ENCODE data around the gene CAMK4. TPM values are rescaled to one million over a fixed set of nuclear protein-coding genes. Genes with fewer than 3 reads are reported as not detected.

Gene CAMK4
- total RNA-seq, 1 donor from 2014 or later, result 33.7 TPM

GRCh38 chr5:111259636-111260035 lies 35.5 kb downstream of the CAMK4 start:
- H3K27ac Mint-ChIP-seq (ENCODE audit: unreplicated experiment), result no peak overlapping the region
- no peak for TF ChIP-seq CTCF (IDR thresholded peaks at IDR 0.05; ENCODE audit: partially characterized antibody, unreplicated experiment)
- peaks cover 14% of the 10 kb centered on the region for H3K4me1 Mint-ChIP-seq (ENCODE audit: low read depth, unreplicated experiment)
- H3K36me3 Mint-ChIP-seq (ENCODE audit: unreplicated experiment), result peaks cover 6% of the 10 kb centered on the region
- H3K4me3 Mint-ChIP-seq (ENCODE audit: unreplicated experiment), result no peak overlapping the region
- no peaks in the 10 kb centered on the region for H3K9me3 Mint-ChIP-seq (ENCODE audit: unreplicated experiment)
- H3K27me3 Mint-ChIP-seq (ENCODE audit: unreplicated experiment), result no peaks in the 10 kb centered on the region
- DNase-seq, result no peak

- H3K9me3 Mint-ChIP-seq (ENCODE audit: unreplicated experiment), result no peaks in the 10 kb centered on the region
- no peak for DNase-seq
- H3K36me3 Mint-ChIP-seq (ENCODE audit: unreplicated experiment), result peaks cover 6% of the 10 kb centered on the region
- no peak overlapping the region for H3K4me3 Mint-ChIP-seq (ENCODE audit: unreplicated experiment)
- no peak for TF ChIP-seq CTCF (IDR thresholded peaks at IDR 0.05; ENCODE audit: partially characterized antibody, unreplicated experiment)
- H3K27me3 Mint-ChIP-seq (ENCODE audit: unreplicated experiment), result peaks cover 3% of the 10 kb centered on the region
- H3K27ac Mint-ChIP-seq (ENCODE audit: unreplicated experiment), result no peak overlapping the region
- H3K4me1 Mint-ChIP-seq (ENCODE audit: low read depth, unreplicated experiment), result no peaks in the 10 kb centered on the region
Observed at GRCh38 chr5:111261610-111262009, 37.4 kb downstream of the CAMK4 start.

DNA sequence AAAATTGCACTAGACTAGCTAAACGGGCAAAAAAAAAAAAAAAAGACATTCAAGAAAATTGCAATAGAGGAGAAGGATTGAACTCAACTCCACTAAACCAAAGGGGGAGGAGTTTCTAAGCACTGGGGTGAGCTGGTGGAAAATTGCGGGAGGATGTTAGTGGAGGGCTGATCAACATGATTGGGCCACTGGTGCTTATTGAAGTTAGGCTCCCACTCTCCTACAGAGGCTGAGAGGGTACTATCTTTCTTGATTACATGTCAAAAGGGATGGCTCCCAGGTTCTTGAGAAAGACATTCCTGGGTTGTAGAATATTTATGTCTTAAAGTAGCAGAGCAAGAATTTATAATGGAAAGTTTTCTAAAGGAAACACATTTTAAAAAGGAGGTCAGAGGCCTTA lies 38.0 kb downstream of the CAMK4 start:
- Mint-ChIP-seq H3K9me3 (ENCODE audit: unreplicated experiment) (no peaks in the 10 kb centered on the region), H3K36me3 (ENCODE audit: unreplicated experiment) (peaks cover 1% of the 10 kb centered on the region), H3K27me3 (ENCODE audit: unreplicated experiment) (peaks cover 3% of the 10 kb centered on the region), H3K27ac (ENCODE audit: unreplicated experiment) (no peak overlapping the region), H3K4me1 (ENCODE audit: low read depth, unreplicated experiment) (no peaks in the 10 kb centered on the region), H3K4me3 (ENCODE audit: unreplicated experiment) (no peak overlapping the region)
- no peak for TF ChIP-seq CTCF (IDR thresholded peaks at IDR 0.05; ENCODE audit: partially characterized antibody, unreplicated experiment)
- no peak for DNase-seq

GRCh38 chr5:111262815-111263214 lies 38.6 kb downstream of the CAMK4 start:
- Mint-ChIP-seq H3K4me3 (ENCODE audit: unreplicated experiment) (no peak overlapping the region), H3K27me3 (ENCODE audit: unreplicated experiment) (peaks cover 3% of the 10 kb centered on the region)
- TF ChIP-seq CTCF (IDR thresholded peaks at IDR 0.05; ENCODE audit: partially characterized antibody, unreplicated experiment), result no peak

DNA sequence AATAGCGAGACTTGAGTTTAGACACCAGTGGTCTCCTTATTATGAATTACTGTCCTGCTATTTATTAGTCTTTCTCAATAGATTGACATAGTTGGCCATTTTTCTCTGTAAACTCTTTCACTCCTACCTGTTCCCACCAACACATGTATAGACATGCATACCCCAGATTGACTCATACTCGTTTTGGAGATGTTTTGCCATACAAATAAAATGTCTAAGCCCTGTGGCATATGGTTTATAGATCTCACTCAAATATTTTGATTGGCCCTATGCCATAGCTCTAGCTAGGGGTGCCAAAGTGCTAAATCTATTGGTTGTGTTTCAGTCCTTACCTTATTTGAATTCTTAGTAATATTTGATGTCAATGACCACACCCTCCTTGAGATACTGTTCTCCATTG lies 42.3 kb downstream of the CAMK4 start:
- Mint-ChIP-seq H3K36me3 (ENCODE audit: unreplicated experiment) (no peaks in the 10 kb centered on the region), H3K27me3 (ENCODE audit: unreplicated experiment) (peaks cover 3% of the 10 kb centered on the region), H3K4me1 (ENCODE audit: low read depth, unreplicated experiment) (no peaks in the 10 kb centered on the region), H3K27ac (ENCODE audit: unreplicated experiment) (no peak overlapping the region), H3K9me3 (ENCODE audit: unreplicated experiment) (no peaks in the 10 kb centered on the region), H3K4me3 (ENCODE audit: unreplicated experiment) (no peak overlapping the region)
- DNase-seq, result no peak
- TF ChIP-seq CTCF (IDR thresholded peaks at IDR 0.05; ENCODE audit: partially characterized antibody, unreplicated experiment), result no peak

More at GRCh38 chr5:111262815-111263214, 38.6 kb downstream of the CAMK4 start:
- Mint-ChIP-seq H3K27ac (ENCODE audit: unreplicated experiment) (no peak overlapping the region), H3K36me3 (ENCODE audit: unreplicated experiment) (no peaks in the 10 kb centered on the region), H3K4me1 (ENCODE audit: low read depth, unreplicated experiment) (no peaks in the 10 kb centered on the region), H3K9me3 (ENCODE audit: unreplicated experiment) (no peaks in the 10 kb centered on the region)
- DNase-seq, result no peak

Measured in glutamatergic neuron (in vitro differentiated cells).